Measurements from ENCODE around the gene DEFB110.

- TF ChIP-seq CTCF (conservative IDR thresholded peaks at IDR 0.05 in 1 of 2, IDR thresholded peaks at IDR 0.05 in 1 of 2; ENCODE audit: low read depth in 1 of 2, low read length in 2 of 2) (peak in 1 of 2 donors; percentile 46), EZH2 (IDR thresholded peaks at IDR 0.05; ENCODE audit: low read length, missing control alignments) (no peak)
Measured at GRCh38 chr6:50062051-50062450, 40.3 kb upstream of the DEFB110 start.
